AG04450 (cell line): ENCODE measurements around the gene ZC2HC1C. TPM values are rescaled to one million over a fixed set of nuclear protein-coding genes. Genes with fewer than 3 reads are reported as not detected.

ENCODE experiments used
- CTCF ChIA-PET: fragments of 300-600, 350-600 bp; formaldehyde crosslinking; extraction: SDS; loops from one replicate; lab custom pipeline; 2022; ENCODE audit warnings: antibody characterized with exemption, inconsistent platforms; lab: Charles Lee
- POLR2A ChIA-PET: fragments of 350-600 bp; formaldehyde crosslinking; extraction: SDS; loops from one replicate; lab custom pipeline; 2021; ENCODE audit warnings: antibody characterized with exemption, inconsistent platforms; lab: Yijun Ruan, JAX
- DNase-seq: peaks from one replicate; pipeline ENCODE4 v3.0.0-alpha.2; 2011; ENCODE audit warnings: low read depth, low spot score
- H3K27ac ChIP-seq: one replicate; pipeline ENCODE4 v1.5.1; 2012; ENCODE audit warnings: low read depth, low read length, control low read depth
- H3K27me3 ChIP-seq: one replicate; pipeline ENCODE4 v1.6.0; 2012; ENCODE audit warnings: low read length; ENCODE audit not compliant: control insufficient read depth, insufficient read depth
- H3K4me3 ChIP-seq: 2 replicates; pipeline ENCODE4 v1.5.1; 2011; ENCODE audit warnings: mild to moderate bottlenecking, low read depth, low read length, control low read depth
- H3K9me3 ChIP-seq: 2 replicates; pipeline ENCODE4 v1.5.1; 2012; ENCODE audit warnings: low read length; ENCODE audit not compliant: control insufficient read depth, insufficient read depth
- CTCF ChIP-seq: IDR thresholded peaks from 2 replicates; pipeline ENCODE4 v1.5.1; 2011; ENCODE audit warnings: low read depth, low read length, control low read depth, inconsistent platforms
- polyA plus RNA-seq: library from polyadenylated mRNA; depleted of rRNA; stranded (reverse); fragments of >200 nt; gene quantifications from 2 replicates; pipeline ENCODE4 v1.2.3, GENCODE V29; 2011

ZC2HC1C gene
- polyA plus RNA-seq, 1 experiment = 0.73 TPM

GRCh38 chr14:75095690-75096089 lies 26.2 kb downstream of the ZC2HC1C start:
- no peak for TF ChIP-seq CTCF
- Histone ChIP-seq H3K27me3 (no peaks in the 10 kb centered on the region), H3K9me3 (no peaks in the 10 kb centered on the region), H3K4me3 (no peak overlapping the region), H3K27ac (no peak overlapping the region)
- ChIA-PET CTCF (interaction anchor here (0.6 kb wide), 1 partner anchor 113 kb away, joined by 12 read pairs; no protein-coding TSS in a partner anchor), POLR2A (no interaction called here)
- DNase-seq = no peak

GRCh38 chr14:75096959-75097358 lies 27.5 kb downstream of the ZC2HC1C start:
- H3K9me3 ChIP-seq = no peaks in the 10 kb centered on the region
- CTCF ChIA-PET = interaction anchor here (1.0 kb wide), 1 partner anchor 8 kb away, joined by 5 read pairs; no protein-coding TSS in a partner anchor
- no peak overlapping the region for H3K4me3 ChIP-seq
- no peak for TF ChIP-seq CTCF
- POLR2A ChIA-PET = no interaction called here
- no peak overlapping the region for H3K27ac ChIP-seq
- no peak for DNase-seq
- no peaks in the 10 kb centered on the region for H3K27me3 ChIP-seq

- CTCF ChIA-PET = interaction anchor here (0.8 to 1.4 kb wide), 2 partner anchors 10 to 206 kb away, joined by 3 to 10 read pairs; no protein-coding TSS in a partner anchor
- POLR2A ChIA-PET = no interaction called here
Observed at GRCh38 chr14:75098212-75098611, 28.8 kb downstream of the ZC2HC1C start.

GRCh38 chr14:75098682-75099081 lies 29.2 kb downstream of the ZC2HC1C start:
- ChIA-PET POLR2A (no interaction called here), CTCF (interaction anchor here (0.8 to 1.4 kb wide), 2 partner anchors 10 to 205 kb away, joined by 3 to 10 read pairs; no protein-coding TSS in a partner anchor)
- H3K4me3 ChIP-seq = no peak overlapping the region
- no peak for DNase-seq
- no peaks in the 10 kb centered on the region for H3K27me3 ChIP-seq
- no peak overlapping the region for H3K27ac ChIP-seq
- no peak for TF ChIP-seq CTCF
- H3K9me3 ChIP-seq = no peaks in the 10 kb centered on the region

More at GRCh38 chr14:75098212-75098611, 28.8 kb downstream of the ZC2HC1C start:
- Histone ChIP-seq H3K9me3 (no peaks in the 10 kb centered on the region), H3K4me3 (no peak overlapping the region), H3K27ac (no peak overlapping the region), H3K27me3 (no peaks in the 10 kb centered on the region)
- no peak for TF ChIP-seq CTCF
- DNase-seq = no peak

- Histone ChIP-seq H3K9me3 (no peaks in the 10 kb centered on the region), H3K27me3 (no peaks in the 10 kb centered on the region), H3K4me3 (no peak overlapping the region), H3K27ac (no peak overlapping the region)
- ChIA-PET POLR2A (no interaction called here), CTCF (no interaction called here)
- TF ChIP-seq CTCF = no peak
- DNase-seq = no peak
Observed at GRCh38 chr14:75101491-75101890, 32.0 kb downstream of the ZC2HC1C start.
